Lung (tissue), 12 donors: ENCODE results near the gene PCSK6. TPM values are rescaled to one million over a fixed set of nuclear protein-coding genes. Genes with fewer than 3 reads are reported as not detected.

Source experiments
- ATAC-seq: fragments of 200-7000 bp; cut with Tn5 transposase; one replicate; pipeline ENCODE4 v1.9.1; 2020; ENCODE audit warnings: moderate number of reproducible peaks; ENCODE audit not compliant: insufficient read depth, low FRiP score
- DNase-seq, 3 donors: peaks; one replicate each; pipeline ENCODE4 v3.0.0-alpha.2; 2013 to 2017
- H3K27ac ChIP-seq, 2 donors: one replicate each; pipeline ENCODE4 v1.5.1; 2013; ENCODE audit warnings: mild to moderate bottlenecking in 2 of 2, moderate library complexity in 2 of 2, control low read depth in 1 of 2, inconsistent platforms in 1 of 2, low read depth in 1 of 2, low read length in 1 of 2
- H3K27me3 ChIP-seq, 3 donors: one replicate each; pipeline ENCODE4 v1.5.1; 2013; ENCODE audit warnings: low read length in 2 of 3; ENCODE audit not compliant: control insufficient read depth in 3 of 3, insufficient read depth in 3 of 3
- H3K36me3 ChIP-seq, 4 donors: one replicate each; pipeline ENCODE4 v1.5.1; 2013; ENCODE audit warnings: low read length in 4 of 4, mild to moderate bottlenecking in 1 of 4, moderate library complexity in 1 of 4; ENCODE audit not compliant: control insufficient read depth in 4 of 4, insufficient read depth in 4 of 4
- H3K4me1 ChIP-seq, 5 donors: one replicate each; pipeline ENCODE4 v1.5.1; 2013; ENCODE audit warnings: low read length in 5 of 5, mild to moderate bottlenecking in 2 of 5, moderate library complexity in 1 of 5; ENCODE audit not compliant: control insufficient read depth in 5 of 5, insufficient read depth in 5 of 5
- H3K4me3 ChIP-seq: one replicate; pipeline ENCODE4 v1.5.1; 2013; ENCODE audit warnings: mild to moderate bottlenecking, control low read depth, moderate library complexity
- H3K9ac ChIP-seq, 2 donors: one replicate each; pipeline ENCODE4 v1.5.1; 2013; ENCODE audit warnings: low read length in 2 of 2, control low read depth in 1 of 2; ENCODE audit not compliant: insufficient read depth in 1 of 2
- H3K9me3 ChIP-seq, 4 donors: one replicate each; pipeline ENCODE4 v1.5.1; 2013; ENCODE audit warnings: low read length in 3 of 4, mild to moderate bottlenecking in 1 of 4, moderate library complexity in 1 of 4; ENCODE audit not compliant: control insufficient read depth in 4 of 4, insufficient read depth in 3 of 4
- CTCF ChIP-seq: IDR thresholded peaks from 2 replicates; pipeline ENCODE4 v1.5.1; 2012; ENCODE audit warnings: mild to moderate bottlenecking; ENCODE audit errors: control extremely low read depth, extremely low read depth
- WGBS, 2 donors: extraction: QIAGEN DNeasy Blood & Tissue Kit; methylation state at CpG; one replicate each; pipeline ENCODE4 v1.1.7; 2013; 5-methylcytosine and 5-hydroxymethylcytosine counted together
- polyA plus RNA-seq, 2 donors: library from polyadenylated mRNA; stranded (reverse); fragments of 200-250 nt; gene quantifications; one replicate each; pipeline ENCODE4 v1.2.1, GENCODE V29; 2013
- total RNA-seq, 2 donors: library from RNA; depleted of rRNA in 1 of 2; stranded (reverse); fragments of >200 nt in 1 of 2; gene quantifications; one replicate each; pipeline ENCODE4 v1.2.1, GENCODE V29; 2014 to 2021
- donor health status: control.
- donor health status: control.
- donor health status: Bipolar disorder and iron deficiency.
- donor health status: healthy.
- donor health status: DM: yes; HTN: yes; CAD: no.

PCSK6 gene
- total and polyA plus RNA-seq, 4 donors = 4.6 to 41.0 (median 8.4) TPM

- H3K36me3 ChIP-seq = no peaks in the 10 kb centered on the region
- 82 to 83% methylated on average over 4 of the region's 4 CpGs for WGBS, 2 donors
- no peak overlapping the region for H3K27ac ChIP-seq
- TF ChIP-seq CTCF = no peak
- DNase-seq (no peak), ATAC-seq (no peak)
- no peaks in the 10 kb centered on the region for H3K9me3 ChIP-seq
- no peak overlapping the region for H3K9ac ChIP-seq
- no peaks in the 10 kb centered on the region for H3K27me3 ChIP-seq
- H3K4me3 ChIP-seq = no peak overlapping the region
- peaks cover 0 to 10% (median 6%) of the 10 kb centered on the region in 5 donors for H3K4me1 ChIP-seq
Observed at GRCh38 chr15:101262551-101262950, 227.0 kb downstream of the PCSK6 start.

- TF ChIP-seq CTCF = peak; percentile 89
- DNase-seq (peak; percentile 82 to 92 (median 88)), ATAC-seq (no peak)
- no peak overlapping the region for H3K9ac ChIP-seq
- H3K4me1 ChIP-seq = peaks cover 0 to 35% (median 14%) of the 10 kb centered on the region in 5 donors
- peaks cover 0 to 2% (median 0%) of the 10 kb centered on the region in 4 donors for H3K9me3 ChIP-seq
- 38 to 44% methylated on average over 11 of the region's 11 CpGs for WGBS, 2 donors
- H3K27me3 ChIP-seq = no peaks in the 10 kb centered on the region
- no peak overlapping the region for H3K27ac ChIP-seq
- H3K36me3 ChIP-seq = no peaks in the 10 kb centered on the region
- no peak overlapping the region for H3K4me3 ChIP-seq
Observed at GRCh38 chr15:101258238-101259144, 231.0 kb downstream of the PCSK6 start.

- ATAC-seq (no peak), DNase-seq (no peak)
- TF ChIP-seq CTCF = no peak
- Histone ChIP-seq H3K4me3 (no peak overlapping the region), H3K9me3 (peaks cover 0 to 2% (median 0%) of the 10 kb centered on the region in 4 donors), H3K36me3 (no peaks in the 10 kb centered on the region), H3K9ac (no peak overlapping the region), H3K27me3 (no peaks in the 10 kb centered on the region), H3K27ac (no peak overlapping the region), H3K4me1 (peaks cover 0 to 44% (median 14%) of the 10 kb centered on the region in 5 donors)
- 88 to 95% methylated on average over 6 of the region's 6 CpGs for WGBS, 2 donors
Observed at GRCh38 chr15:101256757-101257156, 232.8 kb downstream of the PCSK6 start.
